Muscle of back (tissue), 10 donors: ENCODE measurements around the gene PSMG3. TPM values are rescaled to one million over a fixed set of nuclear protein-coding genes. Genes with fewer than 3 reads are reported as not detected.

Source experiments
- polyA plus RNA-seq, 10 donors: library from polyadenylated mRNA; unstranded; fragments of 120-200 nt; gene quantifications; one replicate each; pipeline ENCODE4 v1.2.1, GENCODE V29; 2013; ENCODE audit not compliant: insufficient read length in 10 of 10

PSMG3 gene
- polyA plus RNA-seq, 10 donors, result 17.1 to 27.4 (median 20.4) TPM

Other genes starting within 250 kb of the PSMG3 start
- 10 to 100 TPM in 1 of 10 donors, 1 to 10 TPM in 9; 4.0 to 10.2 (median 6.0) TPM for gene MICALL2, start 110.6 kb downstream of the PSMG3 start, polyA plus RNA-seq
- gene INTS1, start 65.6 kb downstream of the PSMG3 start, polyA plus RNA-seq, result 10 to 100 TPM; 29.9 to 53.0 (median 41.8) TPM
- 10 to 100 TPM in 6 of 10 donors, 1 to 10 TPM in 4; 7.7 to 12.8 (median 10.4) TPM for gene MAFK, start 39.3 kb downstream of the PSMG3 start, polyA plus RNA-seq
- gene TMEM184A, start 13.8 kb downstream of the PSMG3 start, polyA plus RNA-seq, result 1 to 10 TPM in 4 of 10 donors, under 1 TPM in 6; 0.42 to 1.6 (median 0.67) TPM
- 1 to 10 TPM; 1.4 to 7.9 (median 4.4) TPM for gene ELFN1, start 100.2 kb upstream of the PSMG3 start, polyA plus RNA-seq